ENCODE data around the gene BTBD2.

The BTBD2 gene

DNA sequence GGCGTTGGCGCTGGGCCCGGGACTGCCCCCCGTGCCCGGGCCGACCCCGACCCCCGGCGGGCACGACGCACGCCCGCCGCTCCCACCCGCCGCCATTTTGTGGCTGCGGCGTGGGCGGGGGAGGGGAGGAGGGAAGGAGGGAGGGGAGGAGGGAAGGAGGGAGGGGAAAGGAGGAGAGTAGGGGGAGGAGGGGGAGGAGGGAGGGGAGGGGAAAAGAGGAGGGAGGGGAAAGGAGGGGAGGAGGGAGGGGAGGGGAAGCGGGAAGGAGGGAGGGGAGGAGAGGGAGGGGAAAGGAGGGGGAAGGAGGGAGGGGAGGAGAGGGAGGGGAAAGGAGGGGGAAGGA lies at the start of gene BTBD2:
Gene BTBD2, minus strand, starts transcription at position 107 of the 343 bp plus-strand sequence. Its CDS starts 11 bp downstream, at position 96.
- DNase-seq (ENCODE audit: low read depth) = peak; percentile 30

DNA sequence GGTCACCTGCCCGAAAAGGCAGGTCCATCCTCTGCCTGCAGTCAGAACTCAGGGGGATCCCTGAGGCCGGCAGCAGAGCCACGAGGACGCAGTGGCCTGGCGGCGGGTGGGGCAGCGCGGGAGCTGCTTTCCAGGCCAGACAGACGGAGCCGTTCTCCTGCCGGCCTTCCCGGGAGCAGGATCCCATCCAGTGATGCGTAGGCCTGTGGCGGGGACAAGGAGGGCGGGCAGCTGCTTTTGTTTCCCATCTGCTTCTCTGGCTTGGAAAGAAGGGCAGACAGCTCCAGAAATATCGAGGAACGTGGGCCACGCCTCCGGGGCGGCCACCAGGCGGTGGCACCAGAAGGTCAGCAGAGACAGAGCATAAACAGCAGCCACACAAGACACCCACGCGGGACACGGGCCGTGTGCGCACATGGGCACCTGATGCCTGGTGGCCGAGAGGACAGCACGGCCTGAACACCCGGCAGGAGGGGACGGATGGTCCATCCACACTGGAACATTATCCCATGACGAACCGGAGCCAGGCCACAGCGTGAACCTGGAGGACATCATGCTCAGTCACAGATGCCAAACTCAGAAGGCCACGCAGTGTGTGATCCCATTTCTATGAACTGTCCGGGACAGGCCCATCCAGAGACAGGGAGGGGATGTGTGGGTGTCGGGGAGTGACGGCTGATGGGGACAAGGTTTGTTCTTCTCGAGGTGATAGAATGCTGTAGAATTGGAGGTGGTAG lies 49.4 kb upstream of the BTBD2 start:
- DNase-seq (ENCODE audit: low read depth) = no peak

DNA sequence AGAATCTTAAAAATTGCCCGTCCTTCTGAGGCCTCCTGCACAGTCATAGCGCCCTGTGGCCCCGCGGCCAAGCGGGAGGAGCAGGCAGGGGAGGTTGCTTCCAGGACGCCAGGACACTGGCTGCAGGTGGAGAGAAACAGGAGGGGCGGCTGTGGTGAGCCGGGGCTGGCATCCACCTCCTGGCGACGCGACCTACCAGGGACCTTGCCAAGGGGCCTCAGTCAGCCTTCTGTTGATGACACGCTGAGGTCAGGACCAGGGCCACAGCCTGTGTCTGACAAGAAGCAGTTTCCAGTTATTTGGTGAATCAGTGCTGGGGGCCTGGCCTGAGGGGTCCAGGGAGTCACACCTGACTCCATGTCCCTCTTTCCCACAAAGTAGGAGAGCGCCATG lies 48.9 kb upstream of the BTBD2 start:
- no peak for DNase-seq (ENCODE audit: low read depth)

DNA sequence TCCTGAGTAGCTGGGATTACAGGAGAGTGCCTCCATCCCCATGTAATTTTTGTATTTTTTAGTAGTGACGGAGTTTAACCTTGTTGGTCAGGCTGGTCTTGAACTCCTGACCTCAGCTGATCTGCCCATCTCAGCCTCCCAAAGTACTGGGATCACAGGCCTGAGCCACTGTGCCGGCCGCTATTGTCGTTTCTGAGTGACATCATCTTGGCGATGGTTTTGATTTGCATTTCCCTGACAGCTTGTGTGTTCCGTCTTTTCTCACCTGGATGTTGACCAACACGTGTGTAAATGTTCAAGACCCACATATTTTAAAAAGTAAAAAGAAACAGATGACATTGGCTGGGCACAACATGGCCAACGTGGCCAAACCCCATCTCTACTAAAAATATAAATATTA lies 48.3 kb upstream of the BTBD2 start:
- no peak for DNase-seq (ENCODE audit: low read depth)

DNA sequence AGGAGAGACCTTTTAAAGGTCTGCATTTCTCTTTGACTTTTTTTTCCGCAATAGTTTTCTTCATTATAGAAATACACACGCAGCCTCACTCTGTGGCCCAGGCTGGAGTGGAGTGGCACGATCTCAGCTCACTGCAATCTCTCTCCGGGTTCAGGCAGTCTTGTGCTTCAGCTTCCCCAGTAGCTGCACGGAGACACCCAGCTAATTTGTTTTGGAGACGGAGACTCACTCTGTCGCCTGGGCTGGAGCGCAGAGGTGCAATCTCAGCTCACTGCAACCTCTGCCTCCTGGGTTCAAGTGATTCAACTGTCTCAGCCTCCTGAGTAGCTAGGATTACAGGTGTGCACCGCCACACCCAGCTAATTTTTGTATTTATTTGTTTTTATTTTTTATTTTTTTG lies 47.3 kb upstream of the BTBD2 start:
- no peak for DNase-seq (ENCODE audit: low read depth)

DNA sequence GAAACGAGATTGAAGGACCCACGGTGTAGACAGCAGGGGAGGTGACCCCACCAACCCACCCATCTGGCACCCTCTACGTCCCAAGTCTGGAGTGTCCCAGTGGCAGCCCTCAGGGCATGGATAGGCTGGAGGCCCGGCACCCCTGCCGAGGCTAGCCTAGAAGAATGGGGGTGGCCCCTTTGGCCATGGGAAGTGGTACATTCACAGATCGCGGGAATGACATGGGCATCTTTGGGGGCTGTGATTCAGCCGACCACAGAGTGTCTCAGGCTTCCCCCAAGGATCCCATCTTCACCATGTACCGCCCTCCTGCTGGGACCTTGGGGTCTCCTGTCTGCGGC lies 46.8 kb upstream of the BTBD2 start:
- no peak for DNase-seq (ENCODE audit: low read depth)

DNA sequence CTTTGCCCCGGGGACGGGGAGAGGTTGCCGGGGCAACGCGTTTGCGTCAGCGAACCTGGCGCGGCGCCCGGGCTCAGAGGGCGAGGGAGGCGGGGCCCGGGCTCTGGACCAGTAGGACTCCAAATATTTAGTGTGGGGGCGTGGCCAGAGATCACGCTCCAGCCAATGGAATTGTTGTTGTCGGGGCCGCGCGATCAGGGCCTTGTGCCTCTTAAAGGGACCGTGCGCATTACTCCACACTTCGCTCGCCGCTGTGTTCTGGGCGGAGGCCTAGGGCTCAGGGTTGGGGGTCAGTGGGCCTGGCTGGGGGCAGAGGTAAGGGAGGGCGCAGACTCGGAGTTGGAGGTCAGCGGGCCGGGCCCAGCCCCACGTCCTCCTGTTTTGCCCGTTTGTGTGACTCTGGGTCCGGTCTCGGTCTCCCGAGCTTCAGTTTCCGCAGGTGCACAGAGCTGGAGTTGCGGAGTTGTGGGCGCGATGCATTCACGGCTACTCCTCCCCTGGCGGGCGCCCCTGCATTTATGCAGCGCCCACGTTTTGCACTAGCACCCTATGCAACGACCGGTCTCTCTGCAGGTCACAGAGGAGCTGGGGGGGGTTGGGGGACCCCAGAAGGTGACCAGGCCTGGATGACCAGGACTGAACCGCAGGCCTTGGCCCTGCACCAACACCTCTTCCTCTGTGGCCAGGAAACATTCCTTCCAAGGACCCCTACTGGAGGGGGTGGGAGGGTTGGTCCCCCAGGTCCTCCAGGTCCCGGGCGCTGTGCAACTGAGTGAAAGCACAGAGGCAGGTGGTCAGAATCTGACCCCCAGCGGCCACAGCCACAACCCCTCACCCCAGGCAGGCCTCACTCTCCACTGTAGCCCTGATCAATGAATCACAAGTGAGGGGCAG lies 46.2 kb upstream of the BTBD2 start:
- DNase-seq (ENCODE audit: low read depth) = peak; percentile 98

DNA sequence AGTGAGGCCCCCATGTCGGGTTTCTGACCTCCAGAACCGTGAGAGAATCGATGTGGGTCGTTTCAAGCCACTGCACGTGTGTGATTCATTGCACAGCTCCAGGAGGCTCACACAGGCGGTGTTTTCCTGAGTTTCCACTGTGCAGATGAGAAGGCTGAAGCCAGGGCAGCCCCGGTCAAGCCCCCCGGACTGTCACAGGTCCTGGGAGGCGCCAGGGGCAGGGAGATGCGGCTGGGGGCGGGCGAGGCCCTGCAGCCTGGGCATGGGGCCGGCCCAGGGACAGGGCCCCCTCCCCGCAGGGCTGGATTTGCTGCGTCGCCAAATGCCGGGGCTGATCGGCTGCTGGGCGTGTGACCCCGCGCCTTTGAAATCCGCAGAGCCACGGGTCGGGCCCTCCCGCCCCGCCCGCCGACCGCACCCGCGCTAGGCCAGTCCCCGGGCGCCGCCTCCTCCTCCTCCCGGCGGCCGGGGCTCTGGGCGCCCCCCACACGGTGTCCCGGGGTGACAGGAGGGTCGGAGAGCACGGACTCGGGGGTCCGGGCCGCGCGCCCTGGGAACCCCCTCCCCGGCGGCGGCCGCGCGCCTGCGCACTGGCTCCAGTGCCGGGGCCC lies 45.5 kb upstream of the BTBD2 start:
- DNase-seq (ENCODE audit: low read depth) = no peak

DNA sequence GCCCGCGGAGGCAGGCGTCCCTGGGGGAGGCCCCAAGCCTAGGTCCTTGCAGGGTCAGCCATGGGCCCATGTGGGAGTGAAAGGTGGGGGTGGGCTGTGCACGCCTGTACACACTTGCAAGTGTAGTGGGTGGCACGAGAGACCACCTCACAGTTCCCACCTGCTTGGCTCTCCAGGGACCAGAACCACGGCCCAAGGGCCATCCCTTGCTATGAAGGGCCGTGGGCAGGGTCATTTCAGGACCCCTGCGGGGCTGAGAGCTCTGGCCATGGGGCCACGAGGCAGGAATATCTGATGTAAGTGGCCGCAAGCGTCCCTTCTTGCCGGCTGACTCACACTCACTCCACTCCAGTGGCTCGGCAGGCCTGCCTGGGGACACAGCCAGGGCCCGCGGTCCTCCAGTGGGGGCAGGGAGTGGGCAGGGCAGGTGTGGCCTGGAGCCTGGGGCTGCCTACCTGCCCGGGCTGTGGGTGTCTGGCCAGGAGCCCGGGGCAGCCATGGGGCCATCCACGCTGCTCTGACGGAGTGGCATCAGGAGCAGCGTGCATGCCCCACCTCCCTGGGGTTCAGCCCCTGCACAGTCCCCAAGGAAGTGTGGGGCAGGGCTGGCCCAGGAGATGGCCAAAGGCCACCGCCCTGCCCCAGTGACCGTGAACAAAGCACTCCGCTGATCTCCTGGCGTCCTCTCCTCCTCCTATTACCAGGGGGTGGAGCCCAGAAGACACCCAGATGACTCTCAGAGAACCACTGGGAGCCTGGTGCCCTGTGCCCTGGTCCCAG lies 44.1 kb upstream of the BTBD2 start:
- no peak for DNase-seq (ENCODE audit: low read depth)

DNA sequence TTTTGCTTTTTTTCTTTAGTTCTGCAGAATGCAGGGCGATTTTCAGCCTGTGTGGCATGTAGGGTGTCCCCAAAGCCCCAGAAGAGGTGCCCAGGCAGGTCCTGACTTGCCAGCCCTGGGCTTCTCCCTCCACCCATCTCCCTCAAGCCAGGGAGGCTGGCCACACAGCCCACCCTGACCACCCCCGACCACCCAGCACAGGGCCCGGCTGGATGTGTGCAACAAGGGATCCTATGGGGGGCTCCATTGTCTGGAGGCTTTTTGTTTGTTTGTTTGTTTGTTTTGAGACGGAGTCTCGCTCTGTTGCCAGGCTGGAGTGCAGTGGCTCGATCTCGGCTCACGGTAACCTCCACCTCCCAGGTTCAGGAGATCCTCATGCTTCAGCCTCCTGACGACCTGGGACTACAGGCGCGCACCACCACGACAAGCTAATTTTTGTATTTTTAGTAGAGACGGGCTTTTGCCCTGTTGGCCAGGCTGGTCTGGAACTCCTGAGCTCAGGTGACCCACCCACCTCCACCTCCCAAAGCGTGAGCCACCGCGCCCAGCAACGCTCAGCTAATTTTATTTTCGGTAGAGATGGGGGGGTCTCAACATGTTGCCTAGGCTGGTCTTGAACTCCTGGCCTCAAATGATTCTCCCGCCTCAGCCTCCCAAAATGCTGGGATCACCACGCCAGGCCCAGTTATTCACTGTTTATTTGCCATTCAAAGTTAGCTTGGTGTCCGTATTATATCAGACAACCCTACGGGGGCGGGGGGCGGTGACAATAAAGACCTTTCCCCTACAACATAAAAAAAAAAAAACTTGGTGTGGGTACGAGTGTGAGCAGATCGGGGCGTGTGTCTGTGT lies 43.3 kb upstream of the BTBD2 start:
- DNase-seq (ENCODE audit: low read depth) = no peak

DNA sequence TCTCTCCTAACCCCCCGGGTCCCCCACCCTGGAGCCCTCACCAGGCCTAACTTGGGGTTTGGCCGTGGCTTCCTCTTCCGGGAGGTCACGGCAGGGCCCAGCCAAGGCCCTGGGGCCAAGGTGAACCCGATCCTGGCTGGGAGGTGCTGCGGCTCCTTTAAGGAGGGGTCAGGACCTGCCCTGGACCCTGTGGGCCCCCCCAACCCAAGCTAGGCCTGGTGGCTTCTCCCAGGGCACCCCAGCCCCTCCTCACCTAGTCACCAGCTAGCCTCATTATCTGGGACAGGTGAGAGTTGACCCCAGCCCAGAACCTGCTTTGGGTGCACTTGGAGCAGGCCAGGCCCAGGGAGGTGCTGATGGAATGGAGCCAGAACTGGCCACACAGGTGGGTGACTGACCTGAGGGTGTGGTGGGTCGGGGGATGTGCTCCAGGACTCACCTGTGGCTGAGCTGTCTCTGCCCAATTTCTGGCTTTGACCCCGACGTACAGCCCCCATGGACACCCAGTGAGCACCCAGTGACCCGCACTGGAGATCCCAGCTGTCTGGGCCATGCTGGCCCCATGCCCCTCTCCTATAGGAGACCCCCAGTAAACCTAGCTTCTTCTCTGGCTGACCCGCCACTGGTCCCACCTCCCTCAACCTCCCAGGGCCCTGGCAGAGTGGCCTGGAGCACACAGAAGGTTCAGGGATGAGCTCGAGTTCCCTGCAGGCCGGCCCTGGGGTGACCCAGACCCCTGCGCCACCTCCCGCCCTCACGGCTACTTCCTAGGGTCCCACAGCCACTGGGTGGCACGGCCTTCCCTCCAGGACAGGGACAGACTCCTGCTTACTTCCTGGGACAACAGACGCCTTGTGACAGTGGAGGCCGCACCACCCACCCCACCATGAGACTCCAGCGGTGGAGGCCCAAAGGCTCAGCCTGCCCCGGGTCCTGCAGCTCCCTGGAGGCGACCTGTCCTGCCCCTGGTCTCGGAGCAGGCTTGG lies 42.3 kb upstream of the BTBD2 start:
- DNase-seq (ENCODE audit: low read depth) = no peak

DNA sequence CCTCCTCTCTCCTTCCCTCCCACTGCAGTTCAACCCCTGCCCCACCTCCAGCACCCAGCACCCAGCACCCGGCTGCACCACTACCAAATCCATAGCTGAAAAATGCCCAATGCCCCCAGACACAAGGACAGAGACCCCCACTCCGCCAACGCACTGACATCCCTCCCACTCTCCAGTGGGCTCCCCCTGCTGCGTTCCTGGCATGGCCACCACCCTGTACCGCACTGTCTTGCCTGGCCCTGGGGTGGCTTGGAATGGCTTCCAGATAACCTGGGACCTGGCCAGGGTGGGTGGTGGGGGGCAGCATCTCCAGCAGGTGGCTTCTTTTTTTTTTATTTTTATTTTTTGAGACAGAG lies 41.3 kb upstream of the BTBD2 start:
- no peak for DNase-seq (ENCODE audit: low read depth)

DNA sequence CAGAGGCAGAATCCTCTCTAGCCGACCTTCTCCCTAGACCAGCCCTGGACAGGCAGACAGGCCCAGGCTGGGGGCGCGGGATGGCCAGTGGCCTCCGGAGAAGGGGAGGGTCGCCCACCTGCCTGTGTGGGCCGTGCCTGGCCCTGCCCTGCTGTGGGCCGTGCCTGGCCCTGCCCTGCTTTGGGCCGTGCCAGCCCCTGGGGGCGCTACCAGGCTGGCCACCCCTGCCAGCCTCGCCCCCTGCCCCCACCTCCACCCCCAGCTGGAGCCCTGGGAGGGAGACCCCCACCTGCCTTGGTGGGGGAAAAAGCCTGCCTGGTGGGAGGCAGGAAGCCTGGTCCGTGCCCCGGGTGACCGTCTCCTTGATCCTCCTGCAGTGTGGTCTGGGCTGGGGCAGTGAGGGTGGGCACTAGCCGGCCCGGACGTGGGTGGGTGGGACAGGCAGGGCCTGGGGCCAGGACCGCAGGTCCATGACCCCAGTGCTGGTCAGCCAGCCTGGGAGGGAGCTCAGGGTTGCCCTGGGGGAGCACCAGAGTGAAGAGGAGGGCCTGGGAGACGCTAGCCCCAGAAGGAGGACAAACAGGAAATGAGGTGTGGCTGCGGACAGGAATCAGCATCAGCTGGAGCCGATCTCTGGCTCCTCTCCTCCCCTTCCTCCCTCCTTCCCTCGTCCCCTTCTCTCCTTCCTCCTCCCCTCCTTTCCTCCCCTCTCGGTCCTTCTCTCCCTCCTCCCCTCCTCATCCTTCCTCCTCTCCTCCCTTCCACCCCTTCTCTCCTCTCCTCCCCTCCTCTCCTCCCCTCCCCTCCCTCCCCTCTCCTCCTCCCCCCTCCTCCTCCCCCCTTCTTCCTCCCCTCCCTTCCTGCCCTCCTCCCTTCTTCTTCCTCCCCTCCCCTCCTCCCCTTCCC lies 40.7 kb upstream of the BTBD2 start:
- no peak for DNase-seq (ENCODE audit: low read depth)

DNA sequence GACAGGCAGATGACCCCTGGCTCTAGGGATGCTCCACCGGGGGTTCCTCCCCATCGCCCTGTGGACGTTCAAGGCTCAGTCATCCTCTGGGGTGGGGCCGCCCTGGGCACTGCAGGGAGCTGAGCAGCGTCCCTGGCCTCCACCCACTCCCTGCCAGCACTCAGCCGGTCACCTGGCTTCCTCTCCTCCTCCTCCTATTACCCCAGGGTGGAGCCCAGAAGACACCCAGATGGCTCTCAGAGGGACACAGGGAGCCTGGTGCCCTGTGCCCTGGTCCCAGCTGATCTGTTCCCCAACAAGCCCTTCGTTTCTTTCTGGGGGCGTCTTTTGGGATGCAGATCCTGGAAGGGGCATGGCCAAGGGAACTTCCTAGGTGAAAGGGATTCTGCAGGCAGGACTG lies 39.2 kb upstream of the BTBD2 start:
- no peak for DNase-seq (ENCODE audit: low read depth)

DNA sequence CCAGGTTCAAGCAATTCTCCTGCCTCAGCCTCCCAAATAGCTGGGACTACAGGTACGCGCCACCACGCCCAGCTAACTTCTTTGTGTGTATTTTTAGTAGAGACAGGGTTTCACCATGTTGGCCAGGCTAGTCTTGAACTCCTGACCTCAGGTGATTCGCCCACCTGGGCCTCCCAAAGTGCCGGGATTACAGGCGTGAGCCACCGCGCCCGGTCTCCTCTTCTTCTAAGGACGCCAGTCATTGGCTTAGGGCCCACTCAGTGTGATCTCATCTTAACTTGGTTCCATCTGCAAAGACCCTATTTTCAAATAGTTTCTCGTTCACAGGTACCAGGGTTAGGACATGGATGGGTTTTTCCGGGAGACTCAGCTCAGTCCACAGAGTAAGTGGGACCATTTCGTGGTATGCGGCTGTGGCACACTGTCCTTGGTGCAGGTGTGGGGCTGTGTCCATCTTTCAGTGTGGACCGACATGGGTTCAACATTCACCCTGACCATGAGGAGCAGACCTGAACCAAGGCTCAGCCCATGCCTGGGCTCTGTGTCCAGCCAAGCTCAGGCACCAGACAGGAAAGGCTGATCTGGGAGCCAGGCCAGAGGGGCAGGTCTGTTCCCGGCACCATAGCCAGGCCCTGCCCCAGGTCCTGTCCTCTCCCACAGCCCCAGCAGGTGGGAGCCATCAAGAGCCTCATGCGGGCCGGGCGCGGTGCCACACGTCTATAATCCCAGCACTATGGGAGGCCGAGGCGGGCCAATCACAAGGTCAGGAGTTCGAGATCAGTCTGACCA lies 38.3 kb upstream of the BTBD2 start:
- DNase-seq (ENCODE audit: low read depth) = no peak

DNA sequence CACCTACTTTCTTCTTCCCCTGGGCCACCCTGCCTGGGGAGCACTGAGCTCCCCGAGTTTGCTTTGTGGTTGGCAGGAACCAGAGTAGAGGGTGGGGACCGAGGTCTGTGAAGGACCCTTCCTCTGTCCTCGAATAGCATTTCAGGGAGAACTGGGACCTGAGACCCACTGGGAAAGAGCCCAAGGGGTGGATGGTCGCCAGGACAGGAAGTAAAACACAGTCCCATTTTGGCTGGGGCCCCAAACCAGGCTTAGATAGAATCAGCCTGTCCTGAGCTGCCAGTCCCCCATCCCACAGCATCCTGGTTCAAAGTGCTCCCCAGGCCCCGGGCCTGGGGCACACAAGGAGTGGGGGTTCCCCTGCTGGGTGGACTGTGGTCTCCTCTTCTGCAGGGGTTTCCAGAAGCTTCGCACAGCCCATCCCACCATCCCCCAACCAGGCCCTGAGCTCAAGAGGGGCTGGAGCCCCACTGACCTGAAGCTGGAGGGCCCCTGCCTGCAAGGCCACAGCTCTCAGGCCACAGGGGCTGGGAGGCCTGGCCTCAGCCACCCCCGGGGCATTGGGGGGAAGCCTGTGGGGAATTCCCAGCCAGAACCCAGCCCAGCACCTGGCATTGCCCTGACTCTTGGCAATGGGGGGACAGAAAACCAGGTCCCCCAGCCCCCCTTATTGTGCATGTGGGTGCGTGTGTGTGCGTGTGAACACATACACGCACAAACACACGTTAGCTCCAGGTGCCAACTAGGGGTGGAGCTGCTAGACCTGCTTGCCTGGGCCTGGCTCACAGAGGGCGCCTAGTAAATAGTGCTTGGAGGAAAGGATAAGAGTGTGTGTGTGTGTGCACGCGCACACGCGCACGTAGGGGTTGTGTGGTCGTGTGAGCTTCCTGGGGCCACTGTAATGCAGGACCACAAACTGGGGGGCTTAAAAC lies 36.5 kb upstream of the BTBD2 start:
- no peak for DNase-seq (ENCODE audit: low read depth)
